ENCODE results near the gene TBC1D22A.

The TBC1D22A gene

DNA sequence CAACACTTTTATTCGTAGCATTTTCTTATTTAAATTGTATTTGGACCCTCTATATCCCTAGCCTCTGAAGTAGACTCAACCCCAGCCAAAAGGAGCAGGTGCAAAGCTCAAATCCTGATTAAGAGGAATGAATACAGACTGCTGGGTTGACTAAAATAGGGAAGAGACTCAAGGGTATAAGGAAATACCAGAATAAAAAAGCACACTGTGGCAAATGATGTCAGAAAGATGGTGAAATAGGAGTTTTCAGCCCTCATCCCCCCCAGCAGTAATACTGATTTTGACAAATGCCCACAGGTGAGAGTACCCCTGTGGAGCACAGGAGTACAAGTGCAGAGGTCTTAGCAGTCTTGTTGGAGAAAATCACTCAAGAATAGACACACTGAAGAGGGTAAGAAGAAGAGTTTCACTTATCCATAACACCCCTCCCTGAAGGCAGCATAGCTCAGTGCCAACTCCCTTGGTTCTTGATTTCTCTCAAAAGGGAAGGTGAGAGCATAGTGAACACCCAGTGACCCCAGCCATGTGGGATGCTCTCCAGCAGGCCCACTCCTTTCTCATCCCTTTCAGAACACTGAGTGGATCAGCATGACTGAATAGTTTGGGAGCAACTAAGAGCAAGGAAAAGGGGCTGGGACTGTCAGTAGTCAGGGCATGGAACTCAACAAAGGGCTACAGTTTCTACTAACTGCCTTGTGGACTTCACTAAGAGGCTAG lies 71.7 kb downstream of the TBC1D22A start:
- no peak for DNase-seq (ENCODE audit: low read depth in 2 of 2)

DNA sequence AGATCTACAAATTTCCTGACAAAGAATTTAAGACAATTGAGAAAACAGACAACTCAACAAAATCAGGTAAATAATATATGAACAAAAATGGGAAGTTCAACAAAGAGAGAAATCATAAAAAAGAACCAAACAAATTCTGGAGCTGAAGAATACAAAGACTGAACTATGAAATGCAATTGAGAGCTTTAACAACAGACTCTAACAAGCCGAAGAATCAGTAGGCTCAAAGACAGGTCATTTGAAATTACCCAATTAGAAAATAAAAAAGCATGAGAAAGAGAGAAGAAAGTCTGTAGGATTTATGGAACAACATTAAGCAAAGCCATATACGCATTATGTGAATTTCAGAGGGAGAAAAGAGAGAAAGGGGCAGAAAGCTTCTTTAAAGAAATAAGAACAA lies 72.8 kb downstream of the TBC1D22A start:
- no peak for DNase-seq (ENCODE audit: low read depth in 2 of 2)

DNA sequence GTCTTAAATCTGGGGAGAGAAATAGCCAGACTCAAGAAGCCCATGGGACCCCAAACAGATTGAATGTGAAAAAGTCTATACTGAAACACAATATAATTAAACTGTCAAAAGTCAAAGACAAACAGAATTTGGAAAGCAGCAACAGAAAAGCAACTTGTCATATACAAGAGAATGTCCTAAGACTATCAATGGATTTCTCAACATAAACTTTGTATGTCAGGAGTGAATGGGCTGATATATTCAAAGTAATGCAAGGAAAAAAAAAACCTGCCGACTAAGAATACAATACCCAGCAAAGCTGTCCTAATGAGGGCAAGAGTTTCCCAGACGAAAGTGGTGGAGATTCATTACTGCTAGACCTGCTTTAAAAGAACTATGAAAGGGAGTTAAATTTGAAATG lies 73.2 kb downstream of the TBC1D22A start:
- no peak for DNase-seq (ENCODE audit: low read depth in 2 of 2)

DNA sequence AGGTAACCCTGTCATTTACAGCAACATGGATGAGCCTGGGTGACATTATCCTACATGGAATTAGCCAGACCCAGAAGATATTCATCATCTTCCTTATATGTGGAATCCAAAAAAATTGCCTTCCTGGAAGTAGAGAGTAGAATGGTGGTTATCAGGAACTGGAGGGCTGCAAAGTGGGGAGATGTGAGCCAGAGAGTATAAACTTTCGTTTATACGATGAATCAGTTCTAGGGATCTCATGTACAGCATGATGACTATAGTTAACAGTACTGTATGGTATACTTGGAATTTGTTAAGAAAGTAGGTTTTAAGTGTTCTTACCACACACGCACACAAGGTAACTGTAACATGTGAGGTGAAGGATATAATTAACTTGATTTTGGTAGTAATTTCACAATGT lies 79.1 kb downstream of the TBC1D22A start:
- DNase-seq (ENCODE audit: low read depth in 2 of 2): no peak

DNA sequence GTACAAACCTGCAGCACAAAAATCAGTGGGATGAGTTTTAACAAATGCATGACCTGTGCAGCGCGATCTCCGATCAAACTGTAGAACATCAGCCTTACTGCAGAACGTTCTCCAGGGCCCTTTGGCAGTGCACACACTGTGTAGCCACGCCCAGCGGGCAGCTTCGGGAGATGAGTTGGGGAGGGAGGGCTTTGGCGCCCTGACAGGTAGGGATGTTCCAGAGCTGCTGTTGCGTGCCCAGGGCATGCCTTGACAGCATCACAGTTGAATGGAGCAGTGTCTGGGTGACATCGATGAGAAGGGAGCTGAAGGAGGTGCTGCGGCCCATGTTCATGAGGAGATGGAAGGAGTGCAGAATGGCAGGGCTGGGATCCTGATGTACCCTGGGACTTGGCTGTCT lies 80.2 kb downstream of the TBC1D22A start:
- DNase-seq (ENCODE audit: low read depth in 2 of 2): no peak

DNA sequence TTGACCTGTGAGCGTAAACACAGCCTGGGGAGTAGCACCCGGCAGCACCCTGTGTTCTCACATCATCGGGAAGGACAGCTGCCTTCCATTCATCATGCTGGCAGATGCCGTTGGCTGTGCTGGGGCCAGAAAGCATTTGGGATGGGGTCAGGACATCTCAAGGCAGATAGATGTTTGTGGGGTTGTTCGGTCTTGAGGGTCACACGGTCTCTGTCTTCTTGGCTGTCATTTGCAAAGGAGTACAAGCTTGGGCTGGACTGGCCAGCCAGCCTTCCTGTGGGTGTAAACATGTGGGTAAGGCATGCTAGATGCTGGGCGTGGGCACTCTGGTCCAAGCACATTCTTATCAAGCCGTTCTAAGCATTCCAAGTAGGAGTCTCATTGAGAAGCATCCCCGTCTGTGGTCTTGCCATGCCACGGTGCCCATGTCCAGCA lies 81.4 kb downstream of the TBC1D22A start:
- no peak for DNase-seq (ENCODE audit: low read depth in 2 of 2)

DNA sequence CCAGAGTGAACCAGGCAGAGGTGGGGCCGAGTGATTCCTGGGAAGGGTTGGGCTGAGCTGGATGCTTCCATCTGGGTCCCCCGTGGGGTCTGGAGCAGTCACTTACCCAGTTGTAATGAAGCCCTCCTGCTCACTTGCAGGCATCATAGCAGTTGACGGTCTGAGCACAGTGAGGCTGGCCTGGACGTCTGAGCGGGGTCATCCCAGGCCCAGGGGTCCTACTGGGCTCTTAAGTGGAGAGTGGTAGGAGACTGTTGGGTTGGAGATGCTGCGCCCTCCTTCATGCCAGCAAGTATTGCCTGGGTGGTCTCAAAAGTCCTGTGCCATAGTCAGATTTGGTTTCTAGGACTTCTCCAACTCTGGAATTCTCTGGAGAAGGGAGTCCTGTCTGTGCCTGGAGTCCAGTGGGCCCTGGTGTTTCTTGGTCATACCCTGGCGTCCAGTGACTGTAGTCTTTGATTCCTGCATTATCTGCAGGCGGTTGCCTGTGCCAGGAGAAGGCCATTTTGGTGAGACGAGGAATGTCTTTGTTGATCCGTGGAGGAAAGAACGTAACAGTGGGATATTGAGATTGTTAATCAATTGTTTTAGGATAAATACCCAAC lies 82.3 kb downstream of the TBC1D22A start:
- DNase-seq (ENCODE audit: low read depth in 2 of 2): no peak

DNA sequence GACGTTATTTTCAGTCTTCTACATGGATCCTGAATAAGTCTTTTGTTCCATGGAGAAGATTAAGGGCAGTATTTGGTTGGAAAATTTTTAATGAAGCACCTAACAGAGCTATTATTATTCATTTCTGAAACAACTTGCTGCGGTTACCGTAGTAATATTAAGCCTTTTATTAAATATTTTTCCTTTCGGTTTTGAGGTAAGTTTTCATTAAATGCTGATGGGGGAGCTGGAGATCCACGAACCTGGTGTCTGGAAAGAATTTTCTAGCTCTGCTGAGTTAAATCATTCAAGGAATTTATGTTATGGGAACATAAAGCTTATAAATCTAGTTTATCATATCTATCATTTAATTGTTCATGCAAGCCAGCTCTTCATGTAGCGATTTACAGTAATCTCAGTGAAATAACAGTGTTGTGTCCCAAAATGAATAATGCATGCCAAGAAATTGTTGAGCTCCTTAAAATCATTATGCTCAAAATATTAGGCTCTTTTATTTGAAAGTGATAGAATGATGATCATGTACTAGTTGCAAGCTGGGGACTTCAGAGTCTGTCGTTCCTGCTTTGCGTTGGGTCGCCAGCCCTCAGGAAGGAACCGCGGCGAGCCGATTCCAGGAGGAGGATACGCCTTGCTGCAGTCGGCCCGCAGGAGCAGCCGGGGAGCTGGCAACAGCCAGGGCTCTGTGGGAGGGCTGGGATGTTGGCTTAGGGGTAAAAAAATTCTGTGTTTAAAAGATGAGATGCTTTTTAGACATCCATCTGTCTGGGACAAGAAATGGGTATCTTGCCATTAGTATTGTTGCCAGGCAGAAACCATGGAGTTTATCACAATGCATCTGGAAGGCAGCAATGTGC lies 83.1 kb downstream of the TBC1D22A start:
- no peak for DNase-seq (ENCODE audit: low read depth in 2 of 2)

DNA sequence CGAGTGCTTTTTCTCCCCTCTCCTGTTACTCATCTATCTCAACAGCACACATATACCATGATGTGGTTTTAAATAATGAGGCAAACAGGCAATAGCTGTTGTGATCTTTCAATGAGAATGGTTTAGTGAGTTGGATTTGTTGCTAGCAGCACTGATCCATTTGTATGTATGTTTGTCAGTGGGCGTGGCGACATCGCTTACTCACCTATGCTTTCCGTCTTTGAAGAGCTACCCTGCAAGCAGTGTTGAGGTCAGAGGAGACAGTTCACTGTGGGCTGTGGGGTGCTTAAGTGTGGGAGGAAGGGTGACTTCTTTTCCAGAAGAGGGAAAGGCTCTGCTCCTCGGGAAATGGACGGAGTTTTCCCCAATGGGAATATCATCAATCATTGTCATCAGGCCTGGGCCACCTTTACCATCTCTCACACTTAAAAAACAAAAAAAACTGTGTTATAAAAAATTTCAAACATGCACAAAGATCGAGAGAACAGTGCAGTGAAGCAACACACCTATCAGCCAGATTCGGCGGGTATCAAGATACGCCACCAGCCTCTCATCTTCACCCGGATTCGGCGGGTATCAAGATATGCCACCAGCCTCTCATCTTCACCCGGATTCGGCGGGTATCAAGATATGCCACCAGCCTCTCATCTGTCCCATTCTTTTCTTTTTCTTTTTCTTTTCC lies 83.8 kb downstream of the TBC1D22A start:
- DNase-seq (ENCODE audit: low read depth in 2 of 2): peak in 1 of 2 donors; percentile 5

DNA sequence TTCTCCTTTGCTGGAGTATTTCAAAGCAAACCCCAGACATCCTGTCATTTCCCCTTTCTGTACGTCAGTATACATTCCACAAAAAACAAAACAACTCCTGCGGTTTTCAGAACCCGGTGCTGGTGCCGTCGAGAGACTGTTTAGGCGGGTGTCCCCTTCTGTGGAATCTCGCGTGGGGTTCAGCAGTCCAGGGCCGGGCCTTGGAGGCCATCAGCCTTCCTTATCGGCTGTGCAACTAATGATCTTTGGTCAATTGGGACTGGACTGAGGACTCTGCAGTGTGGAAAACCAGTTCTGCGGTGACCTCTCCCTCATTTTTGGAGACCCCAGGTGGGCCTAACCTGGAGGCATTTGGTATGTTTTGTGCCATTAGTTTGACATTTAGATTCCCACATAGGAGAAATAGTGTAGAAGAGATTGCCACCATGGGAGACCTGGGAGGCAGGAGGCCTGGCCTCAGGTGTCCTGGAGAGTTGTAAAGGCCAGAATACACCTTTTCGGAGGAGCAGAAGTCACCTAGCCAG lies 84.4 kb downstream of the TBC1D22A start:
- no peak for DNase-seq (ENCODE audit: low read depth in 2 of 2)

DNA sequence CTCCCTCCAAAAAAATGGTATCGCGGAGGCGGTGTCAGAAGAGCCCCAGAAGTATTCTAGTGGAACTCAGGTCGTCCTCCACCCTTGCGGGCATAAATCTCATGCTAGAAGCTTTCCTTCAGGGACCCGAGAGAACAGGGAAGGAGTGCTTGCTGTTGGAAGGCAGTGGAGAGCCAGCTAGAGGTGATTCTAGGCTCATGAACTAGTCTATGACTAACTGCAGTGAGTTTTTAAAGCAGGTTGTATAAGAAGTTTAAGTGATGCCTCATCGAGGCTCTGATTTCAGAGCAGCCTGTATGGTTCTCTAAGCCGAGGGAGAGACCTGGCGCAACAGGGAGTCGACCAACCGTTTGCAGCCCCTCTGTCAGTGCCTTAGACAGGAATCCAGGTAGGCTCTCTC lies 85.7 kb downstream of the TBC1D22A start:
- DNase-seq (ENCODE audit: low read depth in 2 of 2): no peak

DNA sequence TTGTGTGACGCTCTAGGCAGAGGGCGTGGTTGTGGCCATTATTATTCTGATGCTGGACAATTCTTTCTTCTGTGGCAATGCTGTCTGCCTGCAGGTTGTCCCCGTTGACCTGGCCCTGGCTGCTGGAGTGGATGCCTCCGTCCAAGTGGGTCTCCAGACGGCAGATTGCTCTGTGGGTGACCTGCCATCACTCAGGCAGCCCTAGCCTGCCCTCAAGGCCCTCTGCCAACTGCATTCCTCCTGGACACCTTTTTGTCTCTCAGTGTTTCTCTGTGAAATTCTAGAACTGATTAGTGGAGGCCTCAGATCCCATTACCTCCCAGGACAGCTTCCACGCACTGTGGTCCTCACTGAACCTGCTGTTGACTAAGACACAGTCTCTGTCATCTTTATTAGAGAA lies 86.7 kb downstream of the TBC1D22A start:
- no peak for DNase-seq (ENCODE audit: low read depth in 2 of 2)

DNA sequence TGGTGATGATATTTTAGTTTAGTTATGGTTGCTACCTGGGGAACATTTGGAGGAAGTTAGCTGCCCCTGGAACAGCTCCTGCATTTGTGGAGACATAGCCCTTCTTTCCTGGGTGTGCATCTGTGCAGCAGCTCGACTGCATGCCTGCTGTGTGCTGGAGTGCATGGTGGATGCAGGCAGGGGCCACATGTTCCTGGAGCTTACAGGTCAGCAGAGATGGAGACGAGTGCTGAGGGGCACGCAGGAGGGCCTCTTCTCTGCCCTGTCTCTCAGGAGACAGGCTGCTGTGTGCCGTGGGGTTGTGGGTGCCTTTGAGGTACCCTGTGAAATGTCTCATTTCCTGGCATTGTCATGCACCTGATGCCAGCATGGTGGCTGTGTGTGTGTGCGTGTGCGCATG lies 87.5 kb downstream of the TBC1D22A start:
- no peak for DNase-seq (ENCODE audit: low read depth in 2 of 2)

DNA sequence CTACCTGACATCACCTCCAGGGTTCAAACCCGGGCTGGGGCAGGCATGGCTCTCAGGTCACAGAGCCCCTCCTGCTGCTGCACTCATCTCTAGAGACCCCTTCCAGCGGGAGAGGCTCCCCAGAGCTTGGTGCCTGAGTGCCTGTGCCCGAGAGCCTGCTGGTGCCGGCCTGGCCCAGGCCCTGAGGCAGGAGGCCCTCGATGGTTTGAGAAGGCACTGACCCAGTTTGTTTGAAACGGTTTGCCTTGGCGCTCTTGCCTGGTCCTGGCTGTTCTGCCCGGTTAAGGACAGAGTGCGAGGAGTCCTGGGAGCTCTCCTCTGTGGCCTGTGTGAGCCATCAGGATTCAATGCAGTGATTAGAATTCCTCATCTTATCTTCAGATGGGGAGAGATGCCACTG lies 88.9 kb downstream of the TBC1D22A start:
- no peak for DNase-seq (ENCODE audit: low read depth in 2 of 2)

DNA sequence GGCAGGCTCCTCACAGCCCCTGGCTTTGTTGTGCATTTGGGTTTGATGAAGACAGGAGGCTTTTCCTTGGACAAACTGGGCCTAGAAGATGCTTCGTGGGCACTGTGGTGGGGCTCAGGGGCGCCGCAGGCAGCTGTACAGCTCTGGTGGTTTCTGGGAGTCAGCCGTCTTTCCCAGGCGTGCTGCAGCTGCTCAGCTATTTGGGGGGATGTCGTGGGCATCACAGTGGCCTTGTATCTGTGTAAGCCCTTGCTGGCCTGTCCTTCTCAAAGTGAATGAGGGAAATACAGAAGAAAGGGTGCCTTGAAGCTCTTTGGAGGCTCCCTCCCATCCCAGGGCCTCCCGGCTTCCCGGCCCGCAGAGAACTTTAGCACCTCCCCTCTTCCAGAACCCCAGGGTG lies 89.5 kb downstream of the TBC1D22A start:
- no peak for DNase-seq (ENCODE audit: low read depth in 2 of 2)

DNA sequence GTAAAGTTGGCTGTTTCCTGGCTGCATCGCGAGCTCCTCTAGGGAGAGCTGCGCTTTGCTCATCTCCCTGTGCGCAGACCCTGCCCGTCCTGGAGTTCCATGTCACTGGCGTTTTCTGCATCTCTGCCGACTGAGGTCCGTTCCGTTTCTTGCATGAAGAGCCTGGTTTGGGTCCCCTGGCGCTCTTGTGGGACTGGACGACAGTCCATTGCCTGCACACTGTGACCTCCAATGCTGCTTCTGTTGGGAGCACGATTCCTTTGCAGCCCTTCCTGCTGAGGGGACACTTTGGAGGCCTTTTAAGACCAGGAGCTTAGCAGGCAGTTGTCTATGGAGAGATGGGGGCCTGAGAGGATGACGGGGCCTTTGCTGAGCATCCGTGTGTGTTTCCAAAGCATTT lies 90.3 kb downstream of the TBC1D22A start:
- no peak for DNase-seq (ENCODE audit: low read depth in 2 of 2)

DNA sequence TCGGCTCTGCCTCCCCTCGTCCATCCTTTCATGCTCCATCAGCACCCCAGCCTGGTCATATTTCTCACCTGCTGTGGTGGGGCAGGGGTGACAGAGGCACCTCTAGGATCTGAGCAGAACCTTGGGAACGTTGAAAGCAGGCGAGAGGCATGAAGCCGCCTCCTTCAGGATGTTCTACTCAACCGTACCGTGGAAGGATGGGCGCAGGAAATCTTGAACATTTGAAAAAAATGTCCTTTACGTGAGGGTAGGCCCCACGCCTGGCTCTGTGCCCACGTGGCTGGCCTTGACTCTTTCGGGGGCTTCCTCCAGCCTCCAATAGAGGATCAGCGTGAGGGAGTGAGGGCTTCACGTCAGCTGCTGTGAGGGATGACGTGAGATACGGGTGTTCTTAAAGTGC lies 90.7 kb downstream of the TBC1D22A start:
- DNase-seq (ENCODE audit: low read depth in 2 of 2): no peak

DNA sequence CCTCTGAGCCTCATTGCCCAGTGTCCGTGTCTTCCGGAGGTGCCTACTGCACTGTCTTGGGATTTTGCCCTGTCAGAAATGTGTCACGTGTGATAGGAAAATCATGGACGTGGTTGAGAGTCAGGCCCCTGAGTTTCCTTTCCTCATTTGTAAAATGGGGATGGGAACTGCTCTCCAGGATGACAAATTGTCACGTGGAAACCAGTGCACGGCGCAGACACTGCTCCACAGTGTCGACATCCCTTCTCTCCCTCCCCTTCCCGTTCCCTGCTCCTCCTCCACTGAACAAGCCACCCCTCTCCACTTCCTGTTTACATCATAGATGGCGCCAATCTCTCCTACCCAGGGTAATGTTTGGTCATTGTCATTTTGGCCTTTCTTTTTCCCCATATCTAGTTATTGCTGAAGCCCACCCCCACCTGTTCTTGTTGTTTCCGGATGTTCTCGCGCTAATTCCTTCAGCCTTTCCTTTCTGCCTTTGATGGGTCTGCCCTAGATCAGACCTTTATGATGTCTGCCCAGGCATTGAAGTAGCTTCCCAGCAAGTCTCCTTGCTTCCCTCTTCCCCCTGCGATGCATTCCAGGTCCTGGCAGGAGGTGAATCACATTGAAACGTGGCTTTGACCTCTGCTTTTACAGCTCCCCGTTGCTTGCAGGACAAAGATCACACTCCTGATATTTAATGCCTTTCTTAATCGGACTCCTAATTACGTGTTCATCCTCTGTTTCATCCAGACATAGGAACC lies 91.8 kb downstream of the TBC1D22A start:
- no peak for DNase-seq (ENCODE audit: low read depth in 2 of 2)

DNA sequence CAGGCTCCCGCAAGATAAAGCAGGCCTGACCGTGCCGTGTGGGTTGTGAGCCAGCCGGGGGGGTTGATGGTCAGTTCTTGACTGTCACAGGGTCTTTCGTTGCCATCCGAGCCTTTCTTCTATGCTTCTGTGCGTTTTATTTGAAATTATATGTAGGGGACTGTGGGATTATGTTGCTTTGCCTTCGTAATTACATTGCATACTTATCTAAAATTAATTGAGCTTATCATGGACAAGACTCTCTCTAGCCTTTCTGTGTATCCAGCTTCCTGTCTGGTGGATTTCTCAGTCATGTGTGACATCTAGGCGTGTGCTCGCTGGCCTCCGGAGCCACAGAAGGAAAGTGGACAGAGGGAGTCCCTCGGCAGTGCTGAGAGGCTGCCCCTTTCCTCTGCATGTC lies 93.2 kb downstream of the TBC1D22A start:
- no peak for DNase-seq (ENCODE audit: low read depth in 2 of 2)

DNA sequence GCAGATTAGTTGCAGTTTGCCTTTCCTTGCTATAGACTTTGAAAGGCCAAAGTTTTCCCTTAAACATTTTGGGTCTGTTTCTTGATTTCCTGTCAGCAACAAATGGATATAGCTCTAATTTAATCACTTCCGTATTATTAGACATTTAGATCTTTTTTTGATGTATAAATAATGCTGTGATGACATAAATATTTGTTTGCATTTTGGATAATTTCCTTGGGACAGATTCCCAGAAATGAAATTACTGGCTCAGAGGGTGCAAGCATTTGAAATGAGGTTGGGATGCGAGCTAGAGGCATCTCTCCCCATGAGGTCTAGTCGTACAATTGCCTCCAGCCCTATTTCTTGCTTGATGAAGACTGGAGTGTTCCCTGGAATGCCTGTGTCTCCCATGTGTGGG lies 94.2 kb downstream of the TBC1D22A start:
- DNase-seq (ENCODE audit: low read depth in 2 of 2): no peak

DNA sequence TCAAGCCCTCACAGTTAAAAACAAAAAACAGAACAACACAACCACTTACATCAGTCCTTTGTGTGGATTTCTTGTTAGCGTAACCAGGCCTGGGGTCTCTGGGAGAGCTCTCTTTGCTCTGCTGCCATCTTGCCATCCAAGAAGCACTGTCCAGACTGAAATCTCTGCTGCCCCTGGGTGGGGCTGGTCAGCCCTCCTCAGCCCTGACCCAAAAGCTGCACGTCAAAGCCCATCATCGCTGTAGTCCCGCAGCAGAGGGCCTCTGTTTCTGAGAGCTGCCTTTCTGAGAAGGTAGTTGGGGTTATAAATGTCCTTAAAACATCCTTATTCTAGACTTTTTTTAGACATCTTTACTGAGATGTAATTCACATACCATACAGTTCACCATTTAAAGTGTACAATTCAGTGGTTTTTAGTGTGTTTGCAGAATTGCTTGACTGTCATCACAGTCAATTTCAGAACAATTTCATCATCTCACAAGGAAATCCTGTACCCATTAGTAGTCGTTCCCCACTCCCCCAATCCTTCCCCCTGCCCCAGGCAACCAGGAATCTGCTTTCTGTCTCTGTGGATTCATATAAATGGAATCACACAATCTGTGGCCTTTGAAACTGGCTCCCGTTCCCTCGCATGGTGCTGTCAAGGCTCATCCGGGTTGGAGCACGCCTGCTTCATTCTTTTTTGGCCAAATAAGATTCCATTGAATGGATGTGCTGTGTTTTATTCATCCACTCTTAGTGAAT lies 94.9 kb downstream of the TBC1D22A start:
- DNase-seq (ENCODE audit: low read depth in 2 of 2): no peak

All from stimulated activated CD4-positive, alpha-beta T cell treated with anti-CD3 and anti-CD28 coated beads, Interleukin-15, amount 100 ng/mL, for 48 hours (primary cell).